ENCODE measurements around the gene DNAJB4. TPM values are rescaled to one million over a fixed set of nuclear protein-coding genes. Genes with fewer than 3 reads are reported as not detected.
"Not testable (repeated sequence)": the region's sequence is repeated elsewhere in the genome, so short reads cannot be mapped to it uniquely, and the experiment has no call there.

The DNAJB4 gene
- total RNA-seq, 1 experiment from 2014 or later = 23.4 TPM

DNA sequence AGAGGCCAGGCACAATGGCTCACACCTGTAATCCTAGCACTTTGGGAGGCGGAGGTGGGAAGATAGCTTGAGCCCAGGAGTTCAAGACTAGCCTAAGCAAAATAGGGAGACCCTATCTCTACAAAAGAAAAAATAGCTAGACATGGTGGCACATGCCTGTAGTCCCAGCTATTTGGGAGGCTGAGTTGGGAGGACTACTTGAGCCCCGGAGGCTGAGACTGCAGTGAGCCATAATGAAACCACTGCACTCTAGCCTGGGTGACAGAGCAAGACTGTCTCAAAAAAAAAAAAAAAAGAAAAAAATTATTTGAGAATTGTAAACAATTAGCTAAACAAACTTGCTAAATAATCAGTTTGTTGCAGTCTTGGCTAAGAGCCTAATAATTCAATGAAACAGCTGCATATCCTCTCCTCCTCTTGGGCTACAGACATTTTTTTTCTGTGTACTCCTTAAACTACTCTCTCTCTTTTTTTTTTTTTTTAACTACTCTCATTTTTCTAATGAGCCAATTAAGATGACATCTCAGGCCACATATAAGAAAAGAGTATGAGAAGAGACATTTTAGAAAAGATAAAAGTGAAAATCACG lies 10.5 kb upstream of the DNAJB4 start (continued):
- TF ChIP-seq, protein P1, sequence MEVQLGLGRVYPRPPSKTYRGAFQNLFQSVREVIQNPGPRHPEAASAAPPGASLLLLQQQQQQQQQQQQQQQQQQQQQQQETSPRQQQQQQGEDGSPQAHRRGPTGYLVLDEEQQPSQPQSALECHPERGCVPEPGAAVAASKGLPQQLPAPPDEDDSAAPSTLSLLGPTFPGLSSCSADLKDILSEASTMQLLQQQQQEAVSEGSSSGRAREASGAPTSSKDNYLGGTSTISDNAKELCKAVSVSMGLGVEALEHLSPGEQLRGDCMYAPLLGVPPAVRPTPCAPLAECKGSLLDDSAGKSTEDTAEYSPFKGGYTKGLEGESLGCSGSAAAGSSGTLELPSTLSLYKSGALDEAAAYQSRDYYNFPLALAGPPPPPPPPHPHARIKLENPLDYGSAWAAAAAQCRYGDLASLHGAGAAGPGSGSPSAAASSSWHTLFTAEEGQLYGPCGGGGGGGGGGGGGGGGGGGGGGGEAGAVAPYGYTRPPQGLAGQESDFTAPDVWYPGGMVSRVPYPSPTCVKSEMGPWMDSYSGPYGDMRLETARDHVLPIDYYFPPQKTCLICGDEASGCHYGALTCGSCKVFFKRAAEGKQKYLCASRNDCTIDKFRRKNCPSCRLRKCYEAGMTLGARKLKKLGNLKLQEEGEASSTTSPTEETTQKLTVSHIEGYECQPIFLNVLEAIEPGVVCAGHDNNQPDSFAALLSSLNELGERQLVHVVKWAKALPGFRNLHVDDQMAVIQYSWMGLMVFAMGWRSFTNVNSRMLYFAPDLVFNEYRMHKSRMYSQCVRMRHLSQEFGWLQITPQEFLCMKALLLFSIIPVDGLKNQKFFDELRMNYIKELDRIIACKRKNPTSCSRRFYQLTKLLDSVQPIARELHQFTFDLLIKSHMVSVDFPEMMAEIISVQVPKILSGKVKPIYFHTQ (CRISPR knock-in tag; IDR thresholded peaks at IDR 0.05) = no peak
- no peak for TF ChIP-seq TCF7 (CRISPR knock-in tag; IDR thresholded peaks at IDR 0.05; ENCODE audit: low read depth)
- TF ChIP-seq ETV6 (CRISPR knock-in tag; IDR thresholded peaks at IDR 0.05) = no peak
- no peak for TF ChIP-seq GTF2I (CRISPR knock-in tag; conservative IDR thresholded peaks at IDR 0.05)
- no peak for TF ChIP-seq ZNF263 (CRISPR knock-in tag; IDR thresholded peaks at IDR 0.05; ENCODE audit: low read depth)
- no peak for TF ChIP-seq SP1 (CRISPR knock-in tag; conservative IDR thresholded peaks at IDR 0.05)
- TF ChIP-seq ZNF138 (CRISPR knock-in tag; conservative IDR thresholded peaks at IDR 0.05) = no peak
- no peak for TF ChIP-seq PRRX2 (CRISPR knock-in tag; IDR thresholded peaks at IDR 0.05)
- no peak for TF ChIP-seq GRHL2 (CRISPR knock-in tag; IDR thresholded peaks at IDR 0.05; ENCODE audit: insufficient replicate concordance, severe bottlenecking)
- no peak for TF ChIP-seq GABPB1 (CRISPR knock-in tag; IDR thresholded peaks at IDR 0.05)

DNA sequence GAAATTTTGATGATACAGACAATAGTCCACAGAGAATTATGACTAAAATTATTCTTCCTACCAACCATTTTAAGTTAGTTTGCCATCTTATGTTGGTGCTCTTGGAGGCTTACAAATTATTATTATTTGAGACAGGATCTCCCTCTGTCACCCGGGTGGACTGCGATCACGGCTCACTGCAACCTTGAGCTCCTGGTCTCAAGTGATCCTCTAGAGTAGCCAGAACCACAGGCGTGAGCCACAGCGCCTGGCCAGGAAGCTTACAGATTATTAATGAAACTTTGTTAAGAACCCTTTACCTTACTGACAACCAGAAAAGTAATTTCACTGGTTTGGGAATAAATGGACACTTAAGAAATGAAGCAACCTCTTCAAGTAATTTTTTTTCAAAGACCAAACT lies 8.0 kb upstream of the DNAJB4 start:
- TF ChIP-seq NR3C1 (CRISPR knock-in tag; conservative IDR thresholded peaks at IDR 0.05; ENCODE audit: low read depth) = no peak

DNA sequence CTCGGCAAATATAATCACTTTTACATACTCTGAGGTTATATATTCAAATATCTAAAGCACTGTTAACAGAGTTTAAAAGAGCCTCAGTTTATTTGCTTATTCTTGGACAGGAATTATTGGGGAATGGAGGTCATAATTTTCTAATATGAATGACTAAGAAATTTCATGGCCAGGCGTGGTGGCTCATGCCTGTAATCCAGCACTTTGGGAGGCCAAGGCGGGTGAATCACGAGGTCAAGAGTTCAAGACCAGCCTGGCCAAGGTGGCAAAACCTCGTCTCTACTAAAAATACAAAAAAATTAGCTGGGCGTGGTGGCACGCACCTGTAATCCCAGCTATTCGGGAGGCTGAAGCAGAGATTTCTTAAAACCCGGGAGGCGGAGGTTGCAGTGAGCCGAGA lies 4.2 kb upstream of the DNAJB4 start:
- peaks cover 27% of the 10 kb centered on the region for H3K4me1 Mint-ChIP-seq
- DNase-seq (ENCODE audit: low spot score); H3K9me3 Mint-ChIP-seq; H3K36me3 Mint-ChIP-seq; H3K27me3 Mint-ChIP-seq (ENCODE audit: low read depth); POLR2A ChIA-PET; H3K27ac Mint-ChIP-seq; ATAC-seq; CTCF ChIA-PET; H3K4me3 Mint-ChIP-seq: not testable (repeated sequence)

More for the DNA sequence above, 8.0 kb upstream of the DNAJB4 start:
- ChIA-PET POLR2A (no interaction called here), CTCF (no interaction called here)
- Mint-ChIP-seq H3K9me3 (no peaks in the 10 kb centered on the region), H3K36me3 (peaks cover 8% of the 10 kb centered on the region), H3K27ac (peak overlapping the region; percentile 29; the same call in 1 of the 2 replicates), H3K4me3 (no peak overlapping the region), H3K4me1 (no peaks in the 10 kb centered on the region), H3K27me3 (ENCODE audit: low read depth) (no peaks in the 10 kb centered on the region)
- ATAC-seq = no peak
- DNase-seq (ENCODE audit: low spot score) = no peak

DNA sequence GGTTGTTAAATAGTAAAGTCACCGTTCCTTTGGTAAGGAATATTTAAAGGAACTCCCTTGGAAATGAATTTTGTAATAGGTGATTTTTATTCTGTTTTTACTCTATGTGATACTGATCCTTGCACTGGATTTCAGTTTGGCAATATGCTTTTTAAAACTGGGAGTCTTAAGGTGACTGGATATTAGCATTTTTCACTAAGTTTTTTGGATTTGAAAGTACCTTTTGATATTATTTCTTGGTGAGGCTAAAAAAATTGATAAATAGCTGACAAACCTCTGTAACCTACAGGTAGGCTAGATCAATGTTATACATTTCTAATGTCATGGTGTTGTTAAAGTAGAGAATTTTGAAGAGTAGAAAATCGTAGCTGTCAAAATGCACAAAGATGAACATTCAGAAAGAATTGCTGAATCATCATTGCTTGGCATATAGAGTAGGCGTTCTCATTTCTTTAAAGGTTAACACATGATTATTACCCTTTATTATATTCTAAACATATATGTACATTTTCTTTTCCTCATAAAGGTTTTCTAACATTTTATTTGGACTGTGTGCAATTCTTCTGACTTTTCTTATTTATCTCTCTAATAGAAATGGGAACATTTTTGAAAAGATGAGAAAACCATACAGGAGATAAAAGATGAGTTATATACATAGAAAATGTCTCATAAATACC lies 1.5 kb upstream of the DNAJB4 start:
- CTCF ChIA-PET = no interaction called here
- no peaks in the 10 kb centered on the region for H3K36me3 Mint-ChIP-seq
- TF ChIP-seq NFE2L1 (CRISPR knock-in tag; IDR thresholded peaks at IDR 0.05) (no peak), ZNF219 (CRISPR knock-in tag; IDR thresholded peaks at IDR 0.05; ENCODE audit: borderline replicate concordance) (no peak), ESRRA (CRISPR knock-in tag; IDR thresholded peaks at IDR 0.05; ENCODE audit: borderline replicate concordance) (no peak), FOXP1 (CRISPR knock-in tag; IDR thresholded peaks at IDR 0.05; ENCODE audit: borderline replicate concordance) (no peak)
- TF ChIP-seq, protein P2, sequence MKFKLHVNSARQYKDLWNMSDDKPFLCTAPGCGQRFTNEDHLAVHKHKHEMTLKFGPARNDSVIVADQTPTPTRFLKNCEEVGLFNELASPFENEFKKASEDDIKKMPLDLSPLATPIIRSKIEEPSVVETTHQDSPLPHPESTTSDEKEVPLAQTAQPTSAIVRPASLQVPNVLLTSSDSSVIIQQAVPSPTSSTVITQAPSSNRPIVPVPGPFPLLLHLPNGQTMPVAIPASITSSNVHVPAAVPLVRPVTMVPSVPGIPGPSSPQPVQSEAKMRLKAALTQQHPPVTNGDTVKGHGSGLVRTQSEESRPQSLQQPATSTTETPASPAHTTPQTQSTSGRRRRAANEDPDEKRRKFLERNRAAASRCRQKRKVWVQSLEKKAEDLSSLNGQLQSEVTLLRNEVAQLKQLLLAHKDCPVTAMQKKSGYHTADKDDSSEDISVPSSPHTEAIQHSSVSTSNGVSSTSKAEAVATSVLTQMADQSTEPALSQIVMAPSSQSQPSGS (CRISPR knock-in tag; IDR thresholded peaks at IDR 0.05; ENCODE audit: borderline replicate concordance, low read depth) = no peak
- TF ChIP-seq, protein P3, sequence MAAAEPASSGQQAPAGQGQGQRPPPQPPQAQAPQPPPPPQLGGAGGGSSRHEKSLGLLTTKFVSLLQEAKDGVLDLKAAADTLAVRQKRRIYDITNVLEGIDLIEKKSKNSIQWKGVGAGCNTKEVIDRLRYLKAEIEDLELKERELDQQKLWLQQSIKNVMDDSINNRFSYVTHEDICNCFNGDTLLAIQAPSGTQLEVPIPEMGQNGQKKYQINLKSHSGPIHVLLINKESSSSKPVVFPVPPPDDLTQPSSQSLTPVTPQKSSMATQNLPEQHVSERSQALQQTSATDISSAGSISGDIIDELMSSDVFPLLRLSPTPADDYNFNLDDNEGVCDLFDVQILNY (CRISPR knock-in tag; IDR thresholded peaks at IDR 0.05) = no peak
- TF ChIP-seq, protein P4, sequence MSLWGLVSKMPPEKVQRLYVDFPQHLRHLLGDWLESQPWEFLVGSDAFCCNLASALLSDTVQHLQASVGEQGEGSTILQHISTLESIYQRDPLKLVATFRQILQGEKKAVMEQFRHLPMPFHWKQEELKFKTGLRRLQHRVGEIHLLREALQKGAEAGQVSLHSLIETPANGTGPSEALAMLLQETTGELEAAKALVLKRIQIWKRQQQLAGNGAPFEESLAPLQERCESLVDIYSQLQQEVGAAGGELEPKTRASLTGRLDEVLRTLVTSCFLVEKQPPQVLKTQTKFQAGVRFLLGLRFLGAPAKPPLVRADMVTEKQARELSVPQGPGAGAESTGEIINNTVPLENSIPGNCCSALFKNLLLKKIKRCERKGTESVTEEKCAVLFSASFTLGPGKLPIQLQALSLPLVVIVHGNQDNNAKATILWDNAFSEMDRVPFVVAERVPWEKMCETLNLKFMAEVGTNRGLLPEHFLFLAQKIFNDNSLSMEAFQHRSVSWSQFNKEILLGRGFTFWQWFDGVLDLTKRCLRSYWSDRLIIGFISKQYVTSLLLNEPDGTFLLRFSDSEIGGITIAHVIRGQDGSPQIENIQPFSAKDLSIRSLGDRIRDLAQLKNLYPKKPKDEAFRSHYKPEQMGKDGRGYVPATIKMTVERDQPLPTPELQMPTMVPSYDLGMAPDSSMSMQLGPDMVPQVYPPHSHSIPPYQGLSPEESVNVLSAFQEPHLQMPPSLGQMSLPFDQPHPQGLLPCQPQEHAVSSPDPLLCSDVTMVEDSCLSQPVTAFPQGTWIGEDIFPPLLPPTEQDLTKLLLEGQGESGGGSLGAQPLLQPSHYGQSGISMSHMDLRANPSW (CRISPR knock-in tag; conservative IDR thresholded peaks at IDR 0.05; ENCODE audit: low read depth) = no peak
- TF ChIP-seq, protein P5, sequence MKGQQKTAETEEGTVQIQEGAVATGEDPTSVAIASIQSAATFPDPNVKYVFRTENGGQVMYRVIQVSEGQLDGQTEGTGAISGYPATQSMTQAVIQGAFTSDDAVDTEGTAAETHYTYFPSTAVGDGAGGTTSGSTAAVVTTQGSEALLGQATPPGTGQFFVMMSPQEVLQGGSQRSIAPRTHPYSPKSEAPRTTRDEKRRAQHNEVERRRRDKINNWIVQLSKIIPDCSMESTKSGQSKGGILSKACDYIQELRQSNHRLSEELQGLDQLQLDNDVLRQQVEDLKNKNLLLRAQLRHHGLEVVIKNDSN (CRISPR knock-in tag; IDR thresholded peaks at IDR 0.05) = no peak

More for the DNA sequence above, 1.5 kb upstream of the DNAJB4 start:
- Mint-ChIP-seq H3K9me3 (no peaks in the 10 kb centered on the region), H3K27ac (no peak overlapping the region; the same call in none of the 2 replicates), H3K27me3 (ENCODE audit: low read depth) (no peaks in the 10 kb centered on the region), H3K4me3 (peak overlapping the region; percentile 30; the same call in 1 of the 2 replicates), H3K4me1 (peaks cover 40% of the 10 kb centered on the region)
- DNase-seq (ENCODE audit: low spot score) (no peak), ATAC-seq (no peak)
- POLR2A ChIA-PET = interaction anchor here (1.7 kb wide), 1 partner anchor 24 kb away, joined by 15 read pairs; the partner anchor contains the start of gene FUBP1
